HCT116 (cell line): ENCODE measurements around the gene CDK19. TPM values are rescaled to one million over a fixed set of nuclear protein-coding genes. Genes with fewer than 3 reads are reported as not detected.

Experiments
- ATAC-seq: fragments of 200-7000 bp; cut with Tn5 transposase; 2 replicates; pipeline ENCODE4 v1.9.1; 2020; ENCODE audit warnings: mild to moderate bottlenecking, moderate library complexity
- BruUV-seq: library from RNA; stranded (reverse); fragments of 400-500 nt; replicated peaks from 2 replicates; lab custom pipeline; 2021; lab: Mats Ljungman, UMichigan
- CTCF ChIA-PET: fragments of 300-600 bp; sonication (Branson Sonifier 250); formaldehyde crosslinking; loops from one replicate; lab custom pipeline; 2021; ENCODE audit warnings: antibody characterized with exemption; lab: Charles Lee
- POLR2A ChIA-PET: fragments of 300-600, 350-600 bp; sonication (Branson Sonifier 250); formaldehyde crosslinking; loops from one replicate; lab custom pipeline; 2021; ENCODE audit warnings: antibody characterized with exemption; lab: Charles Lee
- RAD21 ChIA-PET, 2 experiments: fragments of 300-600 bp; sonication (Branson Sonifier 250); formaldehyde crosslinking; loops; one replicate each; lab custom pipeline; 2023; ENCODE audit warnings: low total read pairs in 2 of 2; ENCODE audit not compliant: uncharacterized antibody in 2 of 2, unreplicated experiment in 2 of 2, low non-redundant PET in 1 of 2; lab: Charles Lee
- DNase-seq: peaks from one replicate; pipeline ENCODE4 v3.0.0-alpha.2; 2010; ENCODE audit warnings: low read depth, low spot score
- H2AFZ ChIP-seq: fragments of 200-600 bp; shearing (Covaris generic), sonication (generic); 2 replicates; pipeline ENCODE4 v1.6.1; 2017; ENCODE audit warnings: low read depth, mixed run types, mixed read lengths, antibody characterized with exemption, low read length; ENCODE audit not compliant: poor library complexity, severe bottlenecking
- H3K27ac ChIP-seq: 2 replicates; pipeline ENCODE4 v1.5.1; 2012; ENCODE audit warnings: low read depth, low read length
- H3K27me3 ChIP-seq: fragments of 200-600 bp; sonication (generic); 2 replicates; pipeline ENCODE4 v1.6.1; 2016; ENCODE audit warnings: mixed run types, low read length, mixed read lengths; ENCODE audit not compliant: insufficient read depth
- H3K36me3 ChIP-seq, 2 experiments: fragments of 200-500 bp in 1 of 2; fragments of 200-600 bp in 1 of 2; sonication (Bioruptor generic) in 1 of 2; sonication (generic) in 1 of 2; 2 replicates each; pipeline versions ENCODE4 v1.5.1 to v1.6.1; 2014 to 2016; ENCODE audit warnings: low read length in 2 of 2, inconsistent platforms in 1 of 2, mixed read lengths in 1 of 2, mixed run types in 1 of 2; ENCODE audit not compliant: insufficient read depth in 2 of 2, control insufficient read depth in 1 of 2
- H3K4me1 ChIP-seq, 2 experiments: fragments of 200-600 bp in 1 of 2; sonication (generic) in 1 of 2; 2 replicates each; pipeline versions ENCODE4 v1.5.1 to v1.6.1; 2012 to 2017; ENCODE audit warnings: low read length in 2 of 2, inconsistent platforms in 1 of 2, mild to moderate bottlenecking in 1 of 2, mixed read lengths in 1 of 2, mixed run types in 1 of 2, moderate library complexity in 1 of 2; ENCODE audit not compliant: insufficient read depth in 2 of 2, control insufficient read depth in 1 of 2
- H3K4me2 ChIP-seq: fragments of 200-600 bp; sonication (generic); 2 replicates; pipeline ENCODE4 v1.6.1; 2017; ENCODE audit warnings: mixed run types, low read length, mixed read lengths
- H3K4me3 ChIP-seq, 2 experiments: fragments of 200-600 bp in 1 of 2; sonication (generic) in 1 of 2; replicated peaks in 1 of 2; 2 replicates each; pipeline ENCODE4 v1.5.1; 2011 to 2016; ENCODE audit warnings: low read length in 2 of 2, control low read depth in 1 of 2, low read depth in 1 of 2, mild to moderate bottlenecking in 1 of 2, mixed read lengths in 1 of 2, mixed run types in 1 of 2
- H3K79me2 ChIP-seq: fragments of 200-600 bp; sonication (generic); 2 replicates; pipeline ENCODE4 v1.6.1; 2017; ENCODE audit warnings: mild to moderate bottlenecking, mixed run types, low read length, moderate library complexity, mixed read lengths; ENCODE audit not compliant: insufficient read depth
- H3K9ac ChIP-seq: fragments of 200-600 bp; sonication (generic); 2 replicates; pipeline ENCODE4 v1.6.1; 2016; ENCODE audit warnings: low read length, mixed read lengths
- H3K9me2 ChIP-seq: fragments of 200-600 bp; sonication (generic), shearing (Covaris generic); 2 replicates; pipeline ENCODE4 v1.6.1; 2017; ENCODE audit warnings: mixed run types, mild to moderate bottlenecking, moderate library complexity; ENCODE audit not compliant: insufficient read depth
- H3K9me3 ChIP-seq, 2 experiments: fragments of 200-500 bp in 1 of 2; fragments of 200-600 bp in 1 of 2; sonication (Bioruptor generic) in 1 of 2; sonication (generic) in 1 of 2; 2 replicates each; pipeline ENCODE4 v1.6.1; 2014 to 2017; ENCODE audit warnings: low read length in 2 of 2, mixed read lengths in 2 of 2, inconsistent platforms in 1 of 2, low read depth in 1 of 2, mild to moderate bottlenecking in 1 of 2, mixed run types in 1 of 2, moderate library complexity in 1 of 2; ENCODE audit not compliant: control insufficient read depth in 1 of 2, insufficient read depth in 1 of 2
- H4K20me1 ChIP-seq: fragments of 200-600 bp; sonication (generic), shearing (Covaris generic); 2 replicates; pipeline ENCODE4 v1.6.1; 2017; ENCODE audit warnings: mixed run types, mild to moderate bottlenecking, moderate library complexity; ENCODE audit not compliant: insufficient read depth
- CBX3 ChIP-seq: IDR thresholded peaks from 2 replicates; pipeline ENCODE4 v1.6.1; 2012; ENCODE audit warnings: low read depth
- CEBPB ChIP-seq: IDR thresholded peaks from 2 replicates; pipeline ENCODE4 v1.6.1; 2012; ENCODE audit warnings: low read depth
- ELF1 ChIP-seq: IDR thresholded peaks from 2 replicates; pipeline ENCODE4 v1.6.1; 2012; ENCODE audit warnings: low read depth, borderline replicate concordance
- EZH2 ChIP-seq: fragments of 200-600 bp; sonication (generic); IDR thresholded peaks from 2 replicates; pipeline ENCODE4 v1.6.1; 2017; ENCODE audit warnings: antibody characterized with exemption, mixed run types
- JUND ChIP-seq: IDR thresholded peaks from 2 replicates; pipeline ENCODE4 v1.6.1; 2012
- POLR2A ChIP-seq: IDR thresholded peaks from 2 replicates; pipeline ENCODE4 v1.7.0; 2011; ENCODE audit warnings: borderline replicate concordance; ENCODE audit not compliant: insufficient read depth, insufficient read length; ENCODE audit errors: extremely low read depth
- SIN3A ChIP-seq: IDR thresholded peaks from 2 replicates; pipeline ENCODE4 v1.6.1; 2012; ENCODE audit warnings: low read depth
- SP1 ChIP-seq: IDR thresholded peaks from 2 replicates; pipeline ENCODE4 v1.6.1; 2012; ENCODE audit warnings: low read depth
- SRF ChIP-seq: IDR thresholded peaks from 2 replicates; pipeline ENCODE4 v1.6.1; 2012; ENCODE audit warnings: low read depth
- TCF7L2 ChIP-seq: IDR thresholded peaks from 2 replicates; pipeline ENCODE4 v1.7.0; 2011; ENCODE audit warnings: borderline replicate concordance, inconsistent platforms; ENCODE audit not compliant: insufficient read depth, insufficient read length; ENCODE audit errors: extremely low read depth
- YY1 ChIP-seq: IDR thresholded peaks from 2 replicates; pipeline ENCODE4 v1.6.1; 2011; ENCODE audit warnings: low read length, low read depth, moderate library complexity, mild to moderate bottlenecking; ENCODE audit not compliant: insufficient replicate concordance; ENCODE audit errors: extremely low read depth
- intact Hi-C: fragments of 100-400 bp; cut with micrococcal nuclease; formaldehyde crosslinking; loops from 2 replicates; pipeline ENCODE4 v1.10.0; 2022
- total RNA-seq: library from RNA; stranded (reverse); gene quantifications from one replicate; pipeline ENCODE4 v1.2.1, GENCODE V29; 2021; ENCODE audit not compliant: unreplicated experiment
- TF ChIP-seq, protein P1 (sequence below): IDR thresholded peaks from 2 replicates; pipeline ENCODE4 v1.6.1; 2012; ENCODE audit warnings: low read depth
- TF ChIP-seq, protein P2 (sequence below): IDR thresholded peaks from 2 replicates; pipeline ENCODE4 v1.6.1; 2012
- TF ChIP-seq, protein P3 (sequence below): IDR thresholded peaks from 2 replicates; pipeline ENCODE4 v1.6.1; 2011; ENCODE audit warnings: mild to moderate bottlenecking, low read length, moderate library complexity; ENCODE audit not compliant: insufficient replicate concordance; ENCODE audit errors: extremely low read depth

CDK19 gene
- total RNA-seq, 1 experiment from 2014 or later = 20.0 TPM

DNA sequence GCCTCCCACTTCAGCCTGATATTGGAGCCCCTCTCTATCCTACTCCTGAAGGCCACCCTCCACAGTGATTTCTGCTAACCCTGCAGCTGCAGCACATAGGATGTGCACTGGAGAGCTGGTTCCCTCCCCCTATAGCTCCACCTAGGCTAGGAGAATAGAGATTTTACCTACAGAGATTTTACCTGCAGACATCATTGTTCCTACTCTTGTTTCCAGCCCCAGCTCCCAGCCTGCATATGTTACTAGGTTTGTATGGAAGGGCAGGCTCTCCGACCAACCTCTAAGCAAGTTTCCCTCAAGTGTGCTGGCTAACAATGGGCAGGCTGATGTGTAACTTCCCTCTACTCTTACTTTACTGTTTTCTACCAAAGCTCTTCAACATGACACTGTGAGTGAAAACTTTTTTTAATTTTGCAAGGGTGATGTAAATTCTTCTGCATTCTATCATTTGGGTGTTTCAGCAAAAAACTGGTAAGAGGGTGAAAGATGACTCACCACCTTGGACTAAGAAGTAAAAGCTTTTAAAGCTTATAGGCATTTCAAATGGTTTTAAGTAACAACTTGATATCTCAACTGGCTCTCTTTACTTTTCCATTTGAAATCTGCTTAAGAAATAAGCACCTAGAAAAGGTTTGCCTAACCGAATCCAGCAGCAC is 106.8 kb downstream of the CDK19 start:
- BruUV-seq = no TSS peak
- ATAC-seq (peak; percentile 47; the same call in 1 of the 2 replicates), DNase-seq (no peak)
- Histone ChIP-seq H3K27me3 (no peaks in the 10 kb centered on the region), H3K9me3 (no peaks in the 10 kb centered on the region), H2AFZ (no peak overlapping the region), H3K4me2 (no peak overlapping the region), H3K4me1 (peaks cover 18 to 19% of the 10 kb centered on the region in 2 experiments), H3K4me3 (no peak overlapping the region), H3K9ac (no peak overlapping the region), H4K20me1 (no peaks in the 10 kb centered on the region), H3K36me3 (no peaks in the 10 kb centered on the region), H3K27ac (no peak overlapping the region), H3K9me2 (no peaks in the 10 kb centered on the region), H3K79me2 (no peaks in the 10 kb centered on the region)
- ChIA-PET CTCF (no interaction called here), RAD21 (no interaction called here), POLR2A (no interaction called here)
- no peak for TF ChIP-seq ELF1
- TF ChIP-seq JUND = no peak
- TF ChIP-seq SP1 = no peak
- TF ChIP-seq YY1 = no peak
- intact Hi-C loops = no loop called here

DNA sequence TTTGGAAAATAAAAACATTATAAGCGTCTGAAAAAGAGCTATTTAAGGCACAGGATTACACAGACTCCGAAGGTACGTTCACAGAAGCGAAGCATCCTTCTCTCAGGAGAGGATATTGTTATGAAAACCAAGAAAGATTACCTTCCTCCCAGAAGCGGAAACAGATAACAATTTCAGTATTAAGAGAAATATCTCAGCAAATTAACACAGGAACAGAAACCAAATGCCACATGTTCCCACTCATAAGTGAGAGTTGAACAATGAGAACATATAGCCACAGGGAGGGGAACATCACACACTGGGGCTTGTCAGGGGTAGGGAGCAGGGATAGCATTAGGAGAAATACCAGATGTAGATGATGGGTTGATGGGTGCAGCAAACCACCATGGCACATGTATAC is 109.7 kb downstream of the CDK19 start:
- Histone ChIP-seq H3K27ac (no peak overlapping the region), H3K4me2 (no peak overlapping the region), H3K9ac (no peak overlapping the region), H2AFZ (no peak overlapping the region), H3K79me2 (no peaks in the 10 kb centered on the region), H3K36me3 (no peaks in the 10 kb centered on the region), H4K20me1 (no peaks in the 10 kb centered on the region), H3K4me3 (no peak overlapping the region), H3K27me3 (no peaks in the 10 kb centered on the region), H3K9me2 (no peaks in the 10 kb centered on the region), H3K4me1 (peaks cover 22 to 23% of the 10 kb centered on the region in 2 experiments), H3K9me3 (no peaks in the 10 kb centered on the region)
- no peak for TF ChIP-seq TCF7L2
- TF ChIP-seq SRF = no peak
- TF ChIP-seq, protein P1, sequence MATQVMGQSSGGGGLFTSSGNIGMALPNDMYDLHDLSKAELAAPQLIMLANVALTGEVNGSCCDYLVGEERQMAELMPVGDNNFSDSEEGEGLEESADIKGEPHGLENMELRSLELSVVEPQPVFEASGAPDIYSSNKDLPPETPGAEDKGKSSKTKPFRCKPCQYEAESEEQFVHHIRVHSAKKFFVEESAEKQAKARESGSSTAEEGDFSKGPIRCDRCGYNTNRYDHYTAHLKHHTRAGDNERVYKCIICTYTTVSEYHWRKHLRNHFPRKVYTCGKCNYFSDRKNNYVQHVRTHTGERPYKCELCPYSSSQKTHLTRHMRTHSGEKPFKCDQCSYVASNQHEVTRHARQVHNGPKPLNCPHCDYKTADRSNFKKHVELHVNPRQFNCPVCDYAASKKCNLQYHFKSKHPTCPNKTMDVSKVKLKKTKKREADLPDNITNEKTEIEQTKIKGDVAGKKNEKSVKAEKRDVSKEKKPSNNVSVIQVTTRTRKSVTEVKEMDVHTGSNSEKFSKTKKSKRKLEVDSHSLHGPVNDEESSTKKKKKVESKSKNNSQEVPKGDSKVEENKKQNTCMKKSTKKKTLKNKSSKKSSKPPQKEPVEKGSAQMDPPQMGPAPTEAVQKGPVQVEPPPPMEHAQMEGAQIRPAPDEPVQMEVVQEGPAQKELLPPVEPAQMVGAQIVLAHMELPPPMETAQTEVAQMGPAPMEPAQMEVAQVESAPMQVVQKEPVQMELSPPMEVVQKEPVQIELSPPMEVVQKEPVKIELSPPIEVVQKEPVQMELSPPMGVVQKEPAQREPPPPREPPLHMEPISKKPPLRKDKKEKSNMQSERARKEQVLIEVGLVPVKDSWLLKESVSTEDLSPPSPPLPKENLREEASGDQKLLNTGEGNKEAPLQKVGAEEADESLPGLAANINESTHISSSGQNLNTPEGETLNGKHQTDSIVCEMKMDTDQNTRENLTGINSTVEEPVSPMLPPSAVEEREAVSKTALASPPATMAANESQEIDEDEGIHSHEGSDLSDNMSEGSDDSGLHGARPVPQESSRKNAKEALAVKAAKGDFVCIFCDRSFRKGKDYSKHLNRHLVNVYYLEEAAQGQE = no peak
- TF ChIP-seq POLR2A = no peak
- TF ChIP-seq JUND = no peak
- no peak for TF ChIP-seq CEBPB
- TF ChIP-seq SP1 = no peak
- TF ChIP-seq CBX3 = no peak
- TF ChIP-seq, protein P2, sequence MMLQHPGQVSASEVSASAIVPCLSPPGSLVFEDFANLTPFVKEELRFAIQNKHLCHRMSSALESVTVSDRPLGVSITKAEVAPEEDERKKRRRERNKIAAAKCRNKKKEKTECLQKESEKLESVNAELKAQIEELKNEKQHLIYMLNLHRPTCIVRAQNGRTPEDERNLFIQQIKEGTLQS = no peak
- TF ChIP-seq, protein P3, sequence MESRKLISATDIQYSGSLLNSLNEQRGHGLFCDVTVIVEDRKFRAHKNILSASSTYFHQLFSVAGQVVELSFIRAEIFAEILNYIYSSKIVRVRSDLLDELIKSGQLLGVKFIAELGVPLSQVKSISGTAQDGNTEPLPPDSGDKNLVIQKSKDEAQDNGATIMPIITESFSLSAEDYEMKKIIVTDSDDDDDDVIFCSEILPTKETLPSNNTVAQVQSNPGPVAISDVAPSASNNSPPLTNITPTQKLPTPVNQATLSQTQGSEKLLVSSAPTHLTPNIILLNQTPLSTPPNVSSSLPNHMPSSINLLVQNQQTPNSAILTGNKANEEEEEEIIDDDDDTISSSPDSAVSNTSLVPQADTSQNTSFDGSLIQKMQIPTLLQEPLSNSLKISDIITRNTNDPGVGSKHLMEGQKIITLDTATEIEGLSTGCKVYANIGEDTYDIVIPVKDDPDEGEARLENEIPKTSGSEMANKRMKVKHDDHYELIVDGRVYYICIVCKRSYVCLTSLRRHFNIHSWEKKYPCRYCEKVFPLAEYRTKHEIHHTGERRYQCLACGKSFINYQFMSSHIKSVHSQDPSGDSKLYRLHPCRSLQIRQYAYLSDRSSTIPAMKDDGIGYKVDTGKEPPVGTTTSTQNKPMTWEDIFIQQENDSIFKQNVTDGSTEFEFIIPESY = no peak
- TF ChIP-seq YY1 = no peak
- no peak for TF ChIP-seq EZH2
- no peak for TF ChIP-seq SIN3A
- BruUV-seq = no TSS peak
- no peak for ATAC-seq
- POLR2A ChIA-PET = no interaction called here
- CTCF ChIA-PET = no interaction called here
- DNase-seq = no peak
- RAD21 ChIA-PET = no interaction called here
- intact Hi-C loops = no loop called here
